Measurements from ENCODE around the gene CXXC5.

DNA sequence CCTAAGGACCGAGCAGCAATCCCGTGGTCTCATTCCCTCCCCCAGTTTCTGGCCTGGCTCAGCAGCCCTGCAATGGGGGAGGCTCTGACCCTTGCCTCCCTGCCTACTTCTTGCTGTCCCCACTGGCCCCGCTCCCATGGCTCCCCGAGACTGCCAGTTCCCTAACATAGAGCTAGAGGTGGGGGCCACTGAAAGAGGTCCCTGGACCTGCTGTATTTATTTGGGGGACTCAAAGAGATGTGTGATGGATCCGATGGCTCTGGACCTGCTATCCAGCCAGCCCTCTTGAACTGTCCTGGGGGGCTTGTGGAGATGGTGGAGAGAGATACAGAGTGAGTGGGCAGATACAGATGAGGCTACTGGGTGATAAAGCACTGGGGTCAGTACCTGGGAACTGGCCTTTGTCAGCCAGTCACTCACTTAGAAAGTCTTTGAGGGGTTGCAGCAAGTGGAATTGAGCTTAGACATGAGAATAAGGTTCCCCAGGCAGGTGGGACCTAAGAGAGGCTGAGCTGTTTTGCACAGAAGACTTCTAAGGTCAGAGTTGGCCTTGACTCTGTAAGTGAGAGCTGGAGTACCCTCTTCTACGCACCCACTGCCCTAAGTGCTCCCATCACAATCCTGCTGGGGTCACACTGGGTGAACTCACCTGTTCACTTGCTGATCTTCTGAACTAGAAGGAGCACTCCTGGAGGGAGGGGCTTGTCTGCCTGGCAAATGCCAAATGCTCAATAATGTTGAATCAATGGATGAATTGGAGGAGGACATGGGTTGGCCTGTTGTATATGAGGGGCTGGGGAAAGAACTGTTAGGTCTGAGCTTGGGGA, 42.9 kb downstream of the CXXC5 start:
- TF ChIP-seq POLR2A (IDR thresholded peaks at IDR 0.05) = no peak
- TF ChIP-seq, protein P1, sequence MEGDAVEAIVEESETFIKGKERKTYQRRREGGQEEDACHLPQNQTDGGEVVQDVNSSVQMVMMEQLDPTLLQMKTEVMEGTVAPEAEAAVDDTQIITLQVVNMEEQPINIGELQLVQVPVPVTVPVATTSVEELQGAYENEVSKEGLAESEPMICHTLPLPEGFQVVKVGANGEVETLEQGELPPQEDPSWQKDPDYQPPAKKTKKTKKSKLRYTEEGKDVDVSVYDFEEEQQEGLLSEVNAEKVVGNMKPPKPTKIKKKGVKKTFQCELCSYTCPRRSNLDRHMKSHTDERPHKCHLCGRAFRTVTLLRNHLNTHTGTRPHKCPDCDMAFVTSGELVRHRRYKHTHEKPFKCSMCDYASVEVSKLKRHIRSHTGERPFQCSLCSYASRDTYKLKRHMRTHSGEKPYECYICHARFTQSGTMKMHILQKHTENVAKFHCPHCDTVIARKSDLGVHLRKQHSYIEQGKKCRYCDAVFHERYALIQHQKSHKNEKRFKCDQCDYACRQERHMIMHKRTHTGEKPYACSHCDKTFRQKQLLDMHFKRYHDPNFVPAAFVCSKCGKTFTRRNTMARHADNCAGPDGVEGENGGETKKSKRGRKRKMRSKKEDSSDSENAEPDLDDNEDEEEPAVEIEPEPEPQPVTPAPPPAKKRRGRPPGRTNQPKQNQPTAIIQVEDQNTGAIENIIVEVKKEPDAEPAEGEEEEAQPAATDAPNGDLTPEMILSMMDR (IDR thresholded peaks at IDR 0.05) = no peak

Measured in right lobe of liver (tissue), 4 donors.